Gastroesophageal sphincter (tissue), 4 donors: ENCODE data around the gene TSPAN17. TPM values are rescaled to one million over a fixed set of nuclear protein-coding genes. Genes with fewer than 3 reads are reported as not detected.

Experiments
- ATAC-seq: fragments of 150-250 bp; one replicate; pipeline ENCODE4 v1.9.1; 2016; ENCODE audit warnings: mild to moderate bottlenecking, moderate library complexity
- H3K27ac ChIP-seq, 4 donors: fragments of 200-600 bp; sonication (generic) in 3 of 4; 1 replicate in 3 of 4; 2 replicates in 1 of 4; pipeline ENCODE4 v1.5.1; 2016 to 2019
- H3K27me3 ChIP-seq: fragments of 200-600 bp; sonication (generic); one replicate; pipeline ENCODE4 v1.5.1; 2019
- H3K36me3 ChIP-seq, 2 donors: fragments of 200-600 bp; sonication (generic); one replicate each; pipeline ENCODE4 v1.5.1; 2019; ENCODE audit warnings: control low read depth in 1 of 2
- H3K4me1 ChIP-seq, 3 donors: fragments of 200-600 bp; sonication (generic); 1 replicate in 2 of 3; 2 replicates in 1 of 3; pipeline ENCODE4 v1.5.1; 2016 to 2019; ENCODE audit warnings: control low read depth in 2 of 3
- H3K4me3 ChIP-seq, 2 donors: fragments of 200-600 bp; sonication (generic); one replicate each; pipeline ENCODE4 v1.5.1; 2019; ENCODE audit warnings: mild to moderate bottlenecking in 1 of 2, moderate library complexity in 1 of 2
- H3K9me3 ChIP-seq, 3 donors: fragments of 200-600 bp; sonication (generic); one replicate each; pipeline ENCODE4 v1.5.1; 2017 to 2019; ENCODE audit warnings: control low read depth in 2 of 3
- EP300 ChIP-seq: sonication (generic); formaldehyde crosslinking; IDR thresholded peaks from one replicate; pipeline ENCODE4 v1.6.1; 2017; ENCODE audit warnings: antibody characterized with exemption, mild to moderate bottlenecking
- POLR2A ChIP-seq, 2 donors: fragments of 450-650 bp; IDR thresholded peaks; one replicate each; pipeline ENCODE4 v1.6.1; 2017; ENCODE audit warnings: antibody characterized with exemption in 2 of 2, mild to moderate bottlenecking in 2 of 2, moderate library complexity in 1 of 2
- POLR2AphosphoS5 ChIP-seq: sonication (generic); formaldehyde crosslinking; IDR thresholded peaks from one replicate; pipeline ENCODE4 v1.6.1; 2017; ENCODE audit warnings: antibody characterized with exemption
- WGBS, 2 donors: methylation state at CpG; one replicate each; pipeline ENCODE4 v1.1.5; 2018; ENCODE audit warnings: low coverage in 1 of 2; 5-methylcytosine and 5-hydroxymethylcytosine counted together
- total RNA-seq, 4 donors: library from RNA; depleted of rRNA; stranded (reverse); fragments of >200 nt; gene quantifications; one replicate each; pipeline ENCODE4 v1.1.0, GENCODE V29; 2016
- TF ChIP-seq, protein P1 (sequence below), 4 experiments: fragments of 200-600 bp in 2 of 4; fragments of 450-650 bp in 2 of 4; sonication (generic) in 1 of 4; IDR thresholded peaks; one replicate each; pipeline ENCODE4 v1.5.1; 2017 to 2019; ENCODE audit warnings: antibody characterized with exemption in 4 of 4, mild to moderate bottlenecking in 2 of 4, moderate library complexity in 2 of 4

The TSPAN17 gene
- total RNA-seq, 4 donors from 2014 or later = 11.0 to 20.2 (median 15.4) TPM

DNA sequence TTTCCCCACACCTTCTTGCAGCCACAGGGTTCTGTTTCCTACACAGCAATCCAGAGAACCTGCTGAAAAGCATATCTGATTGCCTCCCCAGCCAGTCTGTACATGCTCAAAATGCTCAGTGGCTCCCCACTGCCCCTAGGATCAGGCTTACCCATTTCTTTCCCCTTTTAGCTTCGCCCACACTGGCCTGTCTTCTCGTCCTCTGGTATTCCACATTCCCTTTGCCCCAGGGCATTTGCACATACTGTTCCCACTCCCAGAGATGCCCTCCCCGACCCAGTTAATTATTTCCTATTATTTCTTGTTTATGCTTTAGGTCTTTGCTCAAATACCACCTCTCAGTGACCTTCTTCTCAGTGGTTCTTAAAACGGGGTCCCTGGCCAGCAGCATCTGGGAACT is 6.7 kb upstream of the TSPAN17 start:
- no peaks in the 10 kb centered on the region for H3K9me3 ChIP-seq
- no peaks in the 10 kb centered on the region for H3K36me3 ChIP-seq
- H3K4me1 ChIP-seq = no peaks in the 10 kb centered on the region
- no peak overlapping the region for H3K27ac ChIP-seq
- TF ChIP-seq POLR2A (IDR thresholded peaks at IDR 0.05) = no peak
- no peak for TF ChIP-seq EP300
- TF ChIP-seq, protein P1, sequence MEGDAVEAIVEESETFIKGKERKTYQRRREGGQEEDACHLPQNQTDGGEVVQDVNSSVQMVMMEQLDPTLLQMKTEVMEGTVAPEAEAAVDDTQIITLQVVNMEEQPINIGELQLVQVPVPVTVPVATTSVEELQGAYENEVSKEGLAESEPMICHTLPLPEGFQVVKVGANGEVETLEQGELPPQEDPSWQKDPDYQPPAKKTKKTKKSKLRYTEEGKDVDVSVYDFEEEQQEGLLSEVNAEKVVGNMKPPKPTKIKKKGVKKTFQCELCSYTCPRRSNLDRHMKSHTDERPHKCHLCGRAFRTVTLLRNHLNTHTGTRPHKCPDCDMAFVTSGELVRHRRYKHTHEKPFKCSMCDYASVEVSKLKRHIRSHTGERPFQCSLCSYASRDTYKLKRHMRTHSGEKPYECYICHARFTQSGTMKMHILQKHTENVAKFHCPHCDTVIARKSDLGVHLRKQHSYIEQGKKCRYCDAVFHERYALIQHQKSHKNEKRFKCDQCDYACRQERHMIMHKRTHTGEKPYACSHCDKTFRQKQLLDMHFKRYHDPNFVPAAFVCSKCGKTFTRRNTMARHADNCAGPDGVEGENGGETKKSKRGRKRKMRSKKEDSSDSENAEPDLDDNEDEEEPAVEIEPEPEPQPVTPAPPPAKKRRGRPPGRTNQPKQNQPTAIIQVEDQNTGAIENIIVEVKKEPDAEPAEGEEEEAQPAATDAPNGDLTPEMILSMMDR (IDR thresholded peaks at IDR 0.05) = no peak
- no peak for TF ChIP-seq POLR2AphosphoS5
- ATAC-seq = no peak
- WGBS, 2 donors = 77 to 83% methylated on average over 2 to 3 of the region's 4 CpGs
- peaks cover 8% of the 10 kb centered on the region for H3K27me3 ChIP-seq
- H3K4me3 ChIP-seq = no peak overlapping the region

GRCh38 chr5:176642675-176643490 is 4.4 kb upstream of the TSPAN17 start:
- Histone ChIP-seq H3K9me3 (no peaks in the 10 kb centered on the region), H3K27ac (no peak overlapping the region), H3K36me3 (no peaks in the 10 kb centered on the region), H3K27me3 (peaks cover 8% of the 10 kb centered on the region), H3K4me3 (no peak overlapping the region), H3K4me1 (peaks cover 0 to 14% (median 1%) of the 10 kb centered on the region in 3 donors)
- WGBS, 2 donors = 53 to 55% methylated on average over 5 to 6 of the region's 15 CpGs
- TF ChIP-seq, protein P1 (IDR thresholded peaks at IDR 0.05) = no peak
- TF ChIP-seq EP300 (no peak), POLR2AphosphoS5 (no peak)
- no peak for ATAC-seq

DNA sequence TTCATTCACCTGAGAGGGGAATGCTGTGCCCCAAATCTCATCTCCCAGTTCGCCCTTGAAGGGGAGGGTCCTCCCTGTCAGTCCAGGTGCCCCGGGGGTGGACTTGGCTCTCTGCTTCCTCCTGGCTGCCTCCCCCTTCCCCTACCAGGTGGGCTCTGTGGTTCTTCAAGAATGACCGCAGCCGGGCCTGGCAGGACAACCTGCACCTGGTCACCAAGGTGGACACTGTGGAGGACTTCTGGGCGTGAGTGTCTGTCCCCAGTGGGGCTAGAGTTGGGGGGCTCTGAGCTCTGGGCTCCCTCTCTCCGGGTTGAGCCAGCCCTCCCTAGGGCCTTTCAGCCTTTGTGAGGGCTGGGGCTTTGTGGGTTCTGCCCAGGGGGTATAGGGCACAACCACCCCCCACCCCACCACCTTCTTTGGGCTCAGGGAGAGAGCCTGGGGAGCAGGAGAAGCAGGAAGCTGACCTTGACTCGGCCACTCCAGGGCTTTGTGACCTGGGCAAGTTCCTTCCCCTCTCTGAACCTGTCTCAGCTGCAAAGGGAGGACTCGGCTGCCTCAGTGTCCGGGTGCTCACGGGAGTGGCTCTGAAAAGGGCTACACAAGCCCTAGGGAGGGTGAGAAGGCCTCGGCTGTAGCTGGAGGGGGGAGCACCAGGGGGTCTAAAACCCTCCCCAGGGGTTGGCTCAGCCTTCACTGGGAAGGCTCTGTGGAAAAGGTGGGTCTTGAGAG is 3.6 kb upstream of the TSPAN17 start:
- WGBS, 2 donors = 60% methylated on average over 1 of the region's 11 CpGs; no CpG with 5 or more reads in 1 of the 2 donors
- H3K9me3 ChIP-seq = no peaks in the 10 kb centered on the region
- no peak for ATAC-seq
- H3K4me1 ChIP-seq = peaks cover 0 to 22% (median 9%) of the 10 kb centered on the region in 3 donors
- H3K36me3 ChIP-seq = no peaks in the 10 kb centered on the region
- H3K27ac ChIP-seq = no peak overlapping the region
- TF ChIP-seq EP300 (no peak), POLR2A (IDR thresholded peaks at IDR 0.05) (no peak), POLR2AphosphoS5 (no peak)
- TF ChIP-seq, protein P1 (IDR thresholded peaks at IDR 0.05) = no peak
- H3K27me3 ChIP-seq = peaks cover 8% of the 10 kb centered on the region
- H3K4me3 ChIP-seq = no peak overlapping the region

GRCh38 chr5:176644294-176644693 is 3.0 kb upstream of the TSPAN17 start:
- TF ChIP-seq, protein P1 (IDR thresholded peaks at IDR 0.05) = no peak
- TF ChIP-seq EP300 = no peak
- no peak for TF ChIP-seq POLR2A (IDR thresholded peaks at IDR 0.05)
- no peak for TF ChIP-seq POLR2AphosphoS5
- Histone ChIP-seq H3K4me1 (peaks cover 0 to 29% (median 12%) of the 10 kb centered on the region in 3 donors), H3K27ac (no peak overlapping the region), H3K27me3 (peaks cover 8% of the 10 kb centered on the region), H3K36me3 (no peaks in the 10 kb centered on the region), H3K9me3 (no peaks in the 10 kb centered on the region), H3K4me3 (no peak overlapping the region)
- WGBS, 2 donors = 70% methylated on average over 2 of the region's 9 CpGs; no CpG with 5 or more reads in 1 of the 2 donors
- no peak for ATAC-seq
